WTC11 (cell line): ENCODE data around the gene OR56A3. TPM values are rescaled to one million over a fixed set of nuclear protein-coding genes. Genes with fewer than 3 reads are reported as not detected.

ENCODE experiments used
- ATAC-seq: fragments of 200-7000 bp; cut with Tn5 transposase; 2 replicates; pipeline ENCODE4 v1.10.0; 2021; ENCODE audit warnings: mild to moderate bottlenecking, moderate library complexity
- CTCF ChIA-PET: fragments of 300-600 bp; sonication (Branson Sonifier 250); formaldehyde crosslinking; loops from one replicate; lab custom pipeline; 2021; ENCODE audit warnings: antibody characterized with exemption; lab: Charles Lee
- POLR2A ChIA-PET: fragments of 350-600 bp; sonication (Branson Sonifier 250); formaldehyde crosslinking; loops from one replicate; lab custom pipeline; 2021; ENCODE audit warnings: antibody characterized with exemption; lab: Charles Lee
- DNase-seq: peaks from one replicate; pipeline ENCODE4 v3.0.0; 2021; ENCODE audit warnings: low spot score
- H3K27ac Mint-ChIP-seq: 2 replicates; pipeline ENCODE4 v1.8.0; 2021; ENCODE audit warnings: mixed read lengths
- H3K27me3 Mint-ChIP-seq: 2 replicates; pipeline ENCODE4 v1.8.0; 2021; ENCODE audit warnings: low read depth, mild to moderate bottlenecking, moderate library complexity, mixed read lengths
- H3K36me3 Mint-ChIP-seq: 2 replicates; pipeline ENCODE4 v1.8.0; 2021; ENCODE audit warnings: mixed read lengths
- H3K4me1 Mint-ChIP-seq: 2 replicates; pipeline ENCODE4 v1.8.0; 2022; ENCODE audit warnings: mixed read lengths
- H3K4me3 Mint-ChIP-seq: 2 replicates; pipeline ENCODE4 v1.8.0; 2021; ENCODE audit warnings: mild to moderate bottlenecking, moderate library complexity, mixed read lengths
- H3K9me3 Mint-ChIP-seq: 2 replicates; pipeline ENCODE4 v1.8.0; 2021; ENCODE audit warnings: mixed read lengths
- ARID4B ChIP-seq: sonication (generic); formaldehyde crosslinking; IDR thresholded peaks from 2 replicates; pipeline ENCODE4 v1.8.0; 2023; ENCODE audit warnings: missing genetic modification reagents, mild to moderate bottlenecking, borderline replicate concordance
- ATF1 ChIP-seq: sonication (generic); formaldehyde crosslinking; IDR thresholded peaks from 2 replicates; pipeline ENCODE4 v1.8.1; 2023; ENCODE audit warnings: mild to moderate bottlenecking, moderate library complexity, missing genetic modification reagents
- ATF2 ChIP-seq: sonication (generic); formaldehyde crosslinking; IDR thresholded peaks from 2 replicates; pipeline ENCODE4 v1.8.1; 2022; ENCODE audit warnings: low read depth, missing genetic modification reagents, borderline replicate concordance
- CTCF ChIP-seq: fragments of 200-600 bp; IDR thresholded peaks from 2 replicates; pipeline ENCODE4 v1.8.0; 2022; ENCODE audit warnings: antibody characterized with exemption
- E2F1 ChIP-seq: sonication (generic); formaldehyde crosslinking; IDR thresholded peaks from 2 replicates; pipeline ENCODE4 v1.8.0; 2022; ENCODE audit warnings: mild to moderate bottlenecking, missing genetic modification reagents
- GABPB1 ChIP-seq: sonication (generic); formaldehyde crosslinking; IDR thresholded peaks from 2 replicates; pipeline ENCODE4 v1.8.1; 2023; ENCODE audit warnings: mild to moderate bottlenecking, missing genetic modification reagents
- JUN ChIP-seq: sonication (generic); formaldehyde crosslinking; IDR thresholded peaks from 2 replicates; pipeline ENCODE4 v1.8.0; 2023; ENCODE audit warnings: mild to moderate bottlenecking, missing genetic modification reagents
- NR1H2 ChIP-seq: sonication (generic); formaldehyde crosslinking; IDR thresholded peaks from 2 replicates; pipeline ENCODE4 v1.9.0; 2021; ENCODE audit warnings: mild to moderate bottlenecking, moderate library complexity, missing genetic modification reagents
- PREB ChIP-seq: sonication (generic); formaldehyde crosslinking; IDR thresholded peaks from 2 replicates; pipeline ENCODE4 v1.8.1; 2022; ENCODE audit warnings: mild to moderate bottlenecking, missing genetic modification reagents, moderate library complexity, borderline replicate concordance
- TEAD4 ChIP-seq: sonication (generic); formaldehyde crosslinking; IDR thresholded peaks from 2 replicates; pipeline ENCODE4 v1.8.0; 2022; ENCODE audit warnings: mild to moderate bottlenecking, missing genetic modification reagents
- ZNF532 ChIP-seq: fragments of 250-450 bp; sonication (Bioruptor Pico); IDR thresholded peaks from 2 replicates; pipeline ENCODE4 v1.9.0; 2021; ENCODE audit warnings: mild to moderate bottlenecking, borderline replicate concordance
- total RNA-seq: library from RNA; stranded (reverse); gene quantifications from 3 replicates; pipeline ENCODE4 v1.2.3, GENCODE V29; 2021

The OR56A3 gene
- total RNA-seq, 1 experiment from 2014 or later = not detected

GRCh38 chr11:5931061-5931460, 11.0 kb upstream of the OR56A3 start (continued):
- TF ChIP-seq ZNF532 (CRISPR knock-in tag) = no peak

- DNase-seq = no peak
- Mint-ChIP-seq H3K27ac (no peak overlapping the region), H3K36me3 (peaks cover 30% of the 10 kb centered on the region), H3K27me3 (peaks cover 20% of the 10 kb centered on the region), H3K4me1 (no peaks in the 10 kb centered on the region), H3K9me3 (peaks cover 68% of the 10 kb centered on the region), H3K4me3 (no peak overlapping the region)
- CTCF ChIA-PET = no interaction called here
- no peak for ATAC-seq
- POLR2A ChIA-PET = no interaction called here
- TF ChIP-seq PREB (CRISPR knock-in tag) (no peak), JUN (CRISPR knock-in tag) (no peak), TEAD4 (CRISPR knock-in tag) (no peak), CTCF (no peak), ATF2 (CRISPR knock-in tag) (no peak)
Measured at GRCh38 chr11:5932671-5933070, 9.4 kb upstream of the OR56A3 start.

- ChIA-PET POLR2A (no interaction called here), CTCF (no interaction called here)
- DNase-seq = no peak
- Mint-ChIP-seq H3K4me1 (no peaks in the 10 kb centered on the region), H3K4me3 (no peak overlapping the region), H3K27me3 (peaks cover 20% of the 10 kb centered on the region), H3K9me3 (peaks cover 68% of the 10 kb centered on the region), H3K27ac (no peak overlapping the region), H3K36me3 (peaks cover 33% of the 10 kb centered on the region)
- ATAC-seq = no peak
- TF ChIP-seq ATF1 (CRISPR knock-in tag) (no peak), GABPB1 (CRISPR knock-in tag) (no peak), ZNF532 (CRISPR knock-in tag) (no peak), NR1H2 (CRISPR knock-in tag) (no peak), E2F1 (CRISPR knock-in tag) (no peak), ARID4B (CRISPR knock-in tag) (no peak)
- TF ChIP-seq, all 79 proteins: peak for 0
Measured at GRCh38 chr11:5933116-5933515, 8.9 kb upstream of the OR56A3 start.
